Parathyroid adenoma (tissue), 2 donors: ENCODE data around the gene UPF2.
"Not testable (repeated sequence)": the region's sequence is repeated elsewhere in the genome, so short reads cannot be mapped to it uniquely, and the experiment has no call there.

ENCODE experiments used
- H2AFZ ChIP-seq: fragments of 300-600 bp; sonication (generic); one replicate; pipeline ENCODE4 v1.7.0; 2017; ENCODE audit warnings: antibody characterized with exemption, mild to moderate bottlenecking
- H3K27ac ChIP-seq: fragments of 300-600 bp; sonication (generic); one replicate; pipeline ENCODE4 v1.7.0; 2017
- H3K27me3 ChIP-seq: fragments of 300-600 bp; sonication (generic); one replicate; pipeline ENCODE4 v1.7.0; 2017; ENCODE audit warnings: low read length; ENCODE audit not compliant: control insufficient read depth, insufficient read depth
- H3K36me3 ChIP-seq: fragments of 300-600 bp; sonication (generic); one replicate; pipeline ENCODE4 v1.7.0; 2017; ENCODE audit warnings: low read length; ENCODE audit not compliant: control insufficient read depth, insufficient read depth
- H3K4me1 ChIP-seq: fragments of 300-600 bp; sonication (generic); one replicate; pipeline ENCODE4 v1.7.0; 2017; ENCODE audit warnings: control low read depth
- H3K4me2 ChIP-seq: fragments of 300-600 bp; sonication (generic); one replicate; pipeline ENCODE4 v1.7.0; 2017; ENCODE audit warnings: low read length
- H3K4me3 ChIP-seq: fragments of 300-600 bp; sonication (generic); one replicate; pipeline ENCODE4 v1.7.0; 2017; ENCODE audit warnings: low read depth, low read length
- H3K79me2 ChIP-seq: fragments of 300-600 bp; sonication (generic); one replicate; pipeline ENCODE4 v1.7.0; 2017; ENCODE audit warnings: control low read depth
- H3K9ac ChIP-seq: fragments of 300-600 bp; sonication (generic); one replicate; pipeline ENCODE4 v1.7.0; 2017; ENCODE audit warnings: mild to moderate bottlenecking
- H3K9me3 ChIP-seq: fragments of 300-600 bp; sonication (generic); one replicate; pipeline ENCODE4 v1.7.0; 2017; ENCODE audit warnings: low read length; ENCODE audit not compliant: control insufficient read depth
- TF ChIP-seq, protein P1 (sequence below): fragments of 300-600 bp; sonication (generic); IDR thresholded peaks from one replicate; pipeline ENCODE4 v1.7.0; 2017; ENCODE audit warnings: antibody characterized with exemption, mild to moderate bottlenecking
- donor health status: primary hyperparathyroidism.

UPF2 gene

DNA sequence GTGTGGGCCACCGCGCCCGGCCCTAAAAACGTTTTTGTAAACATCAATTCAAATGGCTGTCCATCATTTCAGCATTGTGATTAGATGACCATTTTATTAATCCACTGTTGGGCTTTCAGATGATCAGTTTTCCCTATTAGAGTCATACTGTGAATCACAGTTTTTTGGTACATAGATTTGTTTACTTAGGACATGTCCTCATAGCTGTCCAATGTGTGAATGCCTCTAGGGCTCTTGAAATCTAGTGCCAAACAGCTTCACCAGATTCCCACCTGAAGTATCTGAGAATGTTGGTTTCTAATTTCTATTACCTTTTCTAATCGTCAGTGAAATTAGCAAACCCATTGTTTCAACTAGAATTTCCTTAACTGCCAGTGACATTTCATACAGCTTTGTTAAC, 66.8 kb downstream of the UPF2 start:
- no peaks in the 10 kb centered on the region for H3K9me3 ChIP-seq
- no peak overlapping the region for H2AFZ ChIP-seq
- H3K4me2 ChIP-seq, result no peak overlapping the region
- no peaks in the 10 kb centered on the region for H3K79me2 ChIP-seq
- H3K4me1 ChIP-seq, result no peaks in the 10 kb centered on the region
- no peaks in the 10 kb centered on the region for H3K27me3 ChIP-seq
- H3K27ac ChIP-seq, result no peak overlapping the region
- H3K36me3 ChIP-seq, result no peaks in the 10 kb centered on the region
- H3K4me3 ChIP-seq, result no peak overlapping the region
- TF ChIP-seq, protein P1, sequence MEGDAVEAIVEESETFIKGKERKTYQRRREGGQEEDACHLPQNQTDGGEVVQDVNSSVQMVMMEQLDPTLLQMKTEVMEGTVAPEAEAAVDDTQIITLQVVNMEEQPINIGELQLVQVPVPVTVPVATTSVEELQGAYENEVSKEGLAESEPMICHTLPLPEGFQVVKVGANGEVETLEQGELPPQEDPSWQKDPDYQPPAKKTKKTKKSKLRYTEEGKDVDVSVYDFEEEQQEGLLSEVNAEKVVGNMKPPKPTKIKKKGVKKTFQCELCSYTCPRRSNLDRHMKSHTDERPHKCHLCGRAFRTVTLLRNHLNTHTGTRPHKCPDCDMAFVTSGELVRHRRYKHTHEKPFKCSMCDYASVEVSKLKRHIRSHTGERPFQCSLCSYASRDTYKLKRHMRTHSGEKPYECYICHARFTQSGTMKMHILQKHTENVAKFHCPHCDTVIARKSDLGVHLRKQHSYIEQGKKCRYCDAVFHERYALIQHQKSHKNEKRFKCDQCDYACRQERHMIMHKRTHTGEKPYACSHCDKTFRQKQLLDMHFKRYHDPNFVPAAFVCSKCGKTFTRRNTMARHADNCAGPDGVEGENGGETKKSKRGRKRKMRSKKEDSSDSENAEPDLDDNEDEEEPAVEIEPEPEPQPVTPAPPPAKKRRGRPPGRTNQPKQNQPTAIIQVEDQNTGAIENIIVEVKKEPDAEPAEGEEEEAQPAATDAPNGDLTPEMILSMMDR, result no peak
- H3K9ac ChIP-seq, result no peak overlapping the region

- not testable (repeated sequence) for H2AFZ ChIP-seq, H3K27ac ChIP-seq, H3K4me1 ChIP-seq, H3K79me2 ChIP-seq, H3K4me2 ChIP-seq, H3K36me3 ChIP-seq, H3K4me3 ChIP-seq, H3K9me3 ChIP-seq, H3K9ac ChIP-seq, H3K27me3 ChIP-seq
These were observed 70.1 kb downstream of the UPF2 start for GRCh38 chr10:11972523-11972922.

GRCh38 chr10:11962176-11962575, 80.4 kb downstream of the UPF2 start:
- H3K79me2 ChIP-seq, result no peaks in the 10 kb centered on the region
- TF ChIP-seq, protein P1, result no peak
- H3K27ac ChIP-seq, result no peak overlapping the region
- H3K9ac ChIP-seq, result no peak overlapping the region
- no peak overlapping the region for H3K4me3 ChIP-seq
- H3K27me3 ChIP-seq, result no peaks in the 10 kb centered on the region
- no peaks in the 10 kb centered on the region for H3K9me3 ChIP-seq
- no peak overlapping the region for H3K4me2 ChIP-seq
- H3K36me3 ChIP-seq, result no peaks in the 10 kb centered on the region
- no peak overlapping the region for H2AFZ ChIP-seq
- H3K4me1 ChIP-seq, result no peaks in the 10 kb centered on the region

- Histone ChIP-seq H3K9me3 (no peaks in the 10 kb centered on the region), H3K4me3 (no peak overlapping the region), H3K27ac (no peak overlapping the region), H2AFZ (no peak overlapping the region), H3K27me3 (no peaks in the 10 kb centered on the region), H3K9ac (no peak overlapping the region), H3K4me1 (no peaks in the 10 kb centered on the region), H3K36me3 (no peaks in the 10 kb centered on the region), H3K4me2 (no peak overlapping the region), H3K79me2 (no peaks in the 10 kb centered on the region)
- TF ChIP-seq, protein P1, result no peak
These were observed 80.8 kb downstream of the UPF2 start for GRCh38 chr10:11961771-11962170.

- TF ChIP-seq, protein P1, result no peak
- Histone ChIP-seq H3K79me2 (no peaks in the 10 kb centered on the region), H3K9ac (no peak overlapping the region), H3K36me3 (no peaks in the 10 kb centered on the region), H3K4me3 (no peak overlapping the region), H3K27ac (no peak overlapping the region), H3K27me3 (no peaks in the 10 kb centered on the region), H3K9me3 (no peaks in the 10 kb centered on the region), H2AFZ (no peak overlapping the region), H3K4me2 (no peak overlapping the region), H3K4me1 (no peaks in the 10 kb centered on the region)
These were observed 82.6 kb downstream of the UPF2 start for GRCh38 chr10:11959966-11960365.
